PFSK-1 (cell line): ENCODE data around the gene PPARG.

Experiments used
- FOXP2 ChIP-seq: optimal IDR thresholded peaks from 2 replicates; pipeline ENCODE3; 2011; ENCODE audit warnings: borderline replicate concordance, control low read depth, inconsistent platforms; ENCODE audit not compliant: insufficient read depth; ENCODE audit errors: extremely low read length, extremely low read depth
- POLR2AphosphoS5 ChIP-seq: IDR thresholded peaks from 2 replicates; pipeline ENCODE4 v1.6.1; 2012; ENCODE audit warnings: low read depth, mild to moderate bottlenecking, control low read depth, low read length, moderate library complexity
- REST ChIP-seq, 2 experiments: IDR thresholded peaks; 2 replicates each; pipeline versions ENCODE4 v1.6.1 to v1.8.0; 2011 to 2012; ENCODE audit warnings: low read depth in 2 of 2, low read length in 2 of 2, control low read depth in 1 of 2, inconsistent platforms in 1 of 2, mild to moderate bottlenecking in 1 of 2, moderate library complexity in 1 of 2; ENCODE audit not compliant: insufficient read depth in 1 of 2
- SIN3A ChIP-seq: IDR thresholded peaks from 2 replicates; pipeline ENCODE4 v1.6.1; 2012; ENCODE audit warnings: mild to moderate bottlenecking, low read length, moderate library complexity, borderline replicate concordance; ENCODE audit not compliant: insufficient read depth
- TAF1 ChIP-seq: IDR thresholded peaks from 2 replicates; pipeline ENCODE4 v1.6.1; 2012; ENCODE audit warnings: low read length, control low read depth, borderline replicate concordance; ENCODE audit not compliant: insufficient read depth

PPARG gene

GRCh38 chr3:12336099-12336498 is 47.2 kb downstream of the PPARG start:
- TF ChIP-seq POLR2AphosphoS5 = no peak
- no peak for TF ChIP-seq REST (IDR thresholded peaks at IDR 0.05; ENCODE audit: insufficient read depth in 1 of 2, low read depth in 2 of 2, low read length in 2 of 2)
- no peak for TF ChIP-seq FOXP2
- no peak for TF ChIP-seq TAF1
- no peak for TF ChIP-seq SIN3A

- TF ChIP-seq SIN3A (no peak), REST (IDR thresholded peaks at IDR 0.05; ENCODE audit: insufficient read depth in 1 of 2, low read depth in 2 of 2, low read length in 2 of 2) (no peak), FOXP2 (no peak), POLR2AphosphoS5 (no peak), TAF1 (no peak)
Measured at GRCh38 chr3:12338595-12339546, 50.0 kb downstream of the PPARG start.

GRCh38 chr3:12339701-12340480 is 51.0 kb downstream of the PPARG start:
- TF ChIP-seq POLR2AphosphoS5 = no peak
- TF ChIP-seq REST (IDR thresholded peaks at IDR 0.05; ENCODE audit: insufficient read depth in 1 of 2, low read depth in 2 of 2, low read length in 2 of 2) = no peak
- TF ChIP-seq SIN3A = no peak
- no peak for TF ChIP-seq FOXP2
- no peak for TF ChIP-seq TAF1

- TF ChIP-seq SIN3A = no peak
Measured at GRCh38 chr3:12340506-12340905, 51.6 kb downstream of the PPARG start.

GRCh38 chr3:12342151-12342550 is 53.3 kb downstream of the PPARG start:
- TF ChIP-seq TAF1 (no peak), SIN3A (no peak), REST (IDR thresholded peaks at IDR 0.05; ENCODE audit: insufficient read depth in 1 of 2, low read depth in 2 of 2, low read length in 2 of 2) (no peak), FOXP2 (no peak), POLR2AphosphoS5 (no peak)
